OCI-LY7 (cell line): ENCODE measurements around the gene GON4L. TPM values are rescaled to one million over a fixed set of nuclear protein-coding genes. Genes with fewer than 3 reads are reported as not detected.

ENCODE experiments used
- Bru-seq: library from RNA; stranded (reverse); fragments of 400-500 nt; gene quantifications from one replicate; lab custom pipeline; 2021; lab: Mats Ljungman, UMichigan
- BruChase-seq, 2 experiments: library from RNA; stranded (reverse); fragments of 400-500 nt; gene quantifications; one replicate each; lab custom pipeline; 2021; lab: Mats Ljungman, UMichigan
- BruUV-seq: library from RNA; stranded (reverse); fragments of 400-500 nt; replicated peaks from 2 replicates; lab custom pipeline; 2021; lab: Mats Ljungman, UMichigan
- CTCF ChIA-PET: fragments of 300-600 bp; sonication (Branson Sonifier 250); formaldehyde crosslinking; loops from one replicate; lab custom pipeline; 2022; ENCODE audit warnings: antibody characterized with exemption; ENCODE audit not compliant: unreplicated experiment; lab: Charles Lee
- POLR2A ChIA-PET: fragments of 300-600 bp; sonication (Branson Sonifier 250); formaldehyde crosslinking; loops from one replicate; lab custom pipeline; 2022; ENCODE audit warnings: antibody characterized with exemption; lab: Charles Lee
- DNase-seq: peaks from one replicate; pipeline ENCODE4 v3.0.0-alpha.2; 2015; ENCODE audit warnings: low spot score
- H2AFZ ChIP-seq: fragments of 200-600 bp; sonication (generic), shearing (Covaris generic); 2 replicates; pipeline ENCODE4 v1.6.1; 2014; ENCODE audit warnings: mild to moderate bottlenecking, antibody characterized with exemption, low read length, moderate library complexity
- H3K27ac ChIP-seq: fragments of 200-600 bp; sonication (generic); 2 replicates; pipeline ENCODE4 v1.5.1; 2014; ENCODE audit warnings: mixed run types, low read depth, mild to moderate bottlenecking, moderate library complexity, low read length, inconsistent platforms; ENCODE audit not compliant: poor library complexity, severe bottlenecking
- H3K36me3 ChIP-seq: fragments of 200-600 bp; sonication (generic); 2 replicates; pipeline ENCODE4 v1.6.1; 2014; ENCODE audit warnings: mild to moderate bottlenecking, antibody characterized with exemption, low read length, moderate library complexity, mixed read lengths; ENCODE audit not compliant: insufficient read depth
- H3K4me1 ChIP-seq: fragments of 200-600 bp; sonication (generic); 2 replicates; pipeline ENCODE4 v1.5.1; 2014; ENCODE audit warnings: mild to moderate bottlenecking, low read length; ENCODE audit not compliant: insufficient read depth, poor library complexity, severe bottlenecking
- H3K4me2 ChIP-seq: fragments of 200-600 bp; sonication (generic); 2 replicates; pipeline ENCODE4 v1.6.1; 2014; ENCODE audit warnings: mild to moderate bottlenecking, low read length
- H3K4me3 ChIP-seq: fragments of 200-600 bp; sonication (generic); 2 replicates; pipeline ENCODE4 v1.5.1; 2014; ENCODE audit warnings: mild to moderate bottlenecking, low read depth, low read length; ENCODE audit not compliant: poor library complexity, severe bottlenecking
- H3K79me2 ChIP-seq: fragments of 200-600 bp; sonication (generic); 2 replicates; pipeline ENCODE4 v1.6.1; 2016; ENCODE audit warnings: low read depth, mild to moderate bottlenecking, low read length, moderate library complexity, mixed read lengths; ENCODE audit not compliant: insufficient read depth
- H3K9me2 ChIP-seq: fragments of 200-600 bp; sonication (generic); 2 replicates; pipeline ENCODE4 v1.6.1; 2016; ENCODE audit warnings: mild to moderate bottlenecking, low read length, mixed read lengths; ENCODE audit not compliant: insufficient read depth
- H3K9me3 ChIP-seq: fragments of 200-600 bp; sonication (generic); 2 replicates; pipeline ENCODE4 v1.6.1; 2014; ENCODE audit warnings: mild to moderate bottlenecking, mixed run types, low read length, mixed read lengths
- H4K20me1 ChIP-seq: fragments of 200-600 bp; sonication (generic); 2 replicates; pipeline ENCODE4 v1.6.1; 2014; ENCODE audit warnings: mild to moderate bottlenecking, antibody characterized with exemption, low read length, moderate library complexity, mixed read lengths; ENCODE audit not compliant: insufficient read depth
- EZH2phosphoT487 ChIP-seq: fragments of 200-600 bp; sonication (generic); IDR thresholded peaks from 2 replicates; pipeline ENCODE4 v1.6.1; 2018; ENCODE audit warnings: low read depth, borderline replicate concordance, mild to moderate bottlenecking, mixed run types, antibody characterized with exemption, low read length, moderate library complexity, mixed read lengths
- intact Hi-C: fragments of 100-400 bp; cut with micrococcal nuclease; formaldehyde crosslinking; loops from one replicate; pipeline ENCODE4 v1.10.0; 2022; ENCODE audit not compliant: unreplicated experiment
- long read RNA-seq: library from polyadenylated mRNA; stranded (forward); transcript quantifications from one replicate; pipeline ENCODE4 v2.0.0, GENCODE V29; 2022
- total RNA-seq, 2 experiments: library from RNA; depleted of rRNA in 1 of 2; stranded (reverse); fragments of >200 nt in 1 of 2; shearing (Covaris generic) in 1 of 2; gene quantifications; 2 replicates each; pipeline ENCODE4 v1.2.3, GENCODE V29; 2014 to 2022
- TF ChIP-seq, protein P1 (sequence below): fragments of 200-600 bp; sonication (generic); conservative IDR thresholded peaks from 2 replicates; pipeline ENCODE4 v1.5.1; 2014; ENCODE audit warnings: mild to moderate bottlenecking, antibody characterized with exemption, low read length, moderate library complexity, mixed read lengths

GON4L gene, protein sequence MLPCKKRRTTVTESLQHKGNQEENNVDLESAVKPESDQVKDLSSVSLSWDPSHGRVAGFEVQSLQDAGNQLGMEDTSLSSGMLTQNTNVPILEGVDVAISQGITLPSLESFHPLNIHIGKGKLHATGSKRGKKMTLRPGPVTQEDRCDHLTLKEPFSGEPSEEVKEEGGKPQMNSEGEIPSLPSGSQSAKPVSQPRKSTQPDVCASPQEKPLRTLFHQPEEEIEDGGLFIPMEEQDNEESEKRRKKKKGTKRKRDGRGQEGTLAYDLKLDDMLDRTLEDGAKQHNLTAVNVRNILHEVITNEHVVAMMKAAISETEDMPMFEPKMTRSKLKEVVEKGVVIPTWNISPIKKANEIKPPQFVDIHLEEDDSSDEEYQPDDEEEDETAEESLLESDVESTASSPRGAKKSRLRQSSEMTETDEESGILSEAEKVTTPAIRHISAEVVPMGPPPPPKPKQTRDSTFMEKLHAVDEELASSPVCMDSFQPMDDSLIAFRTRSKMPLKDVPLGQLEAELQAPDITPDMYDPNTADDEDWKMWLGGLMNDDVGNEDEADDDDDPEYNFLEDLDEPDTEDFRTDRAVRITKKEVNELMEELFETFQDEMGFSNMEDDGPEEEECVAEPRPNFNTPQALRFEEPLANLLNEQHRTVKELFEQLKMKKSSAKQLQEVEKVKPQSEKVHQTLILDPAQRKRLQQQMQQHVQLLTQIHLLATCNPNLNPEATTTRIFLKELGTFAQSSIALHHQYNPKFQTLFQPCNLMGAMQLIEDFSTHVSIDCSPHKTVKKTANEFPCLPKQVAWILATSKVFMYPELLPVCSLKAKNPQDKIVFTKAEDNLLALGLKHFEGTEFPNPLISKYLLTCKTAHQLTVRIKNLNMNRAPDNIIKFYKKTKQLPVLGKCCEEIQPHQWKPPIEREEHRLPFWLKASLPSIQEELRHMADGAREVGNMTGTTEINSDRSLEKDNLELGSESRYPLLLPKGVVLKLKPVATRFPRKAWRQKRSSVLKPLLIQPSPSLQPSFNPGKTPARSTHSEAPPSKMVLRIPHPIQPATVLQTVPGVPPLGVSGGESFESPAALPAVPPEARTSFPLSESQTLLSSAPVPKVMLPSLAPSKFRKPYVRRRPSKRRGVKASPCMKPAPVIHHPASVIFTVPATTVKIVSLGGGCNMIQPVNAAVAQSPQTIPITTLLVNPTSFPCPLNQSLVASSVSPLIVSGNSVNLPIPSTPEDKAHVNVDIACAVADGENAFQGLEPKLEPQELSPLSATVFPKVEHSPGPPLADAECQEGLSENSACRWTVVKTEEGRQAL (N-terminal part only)
- total RNA-seq (2014; rRNA removed; shearing (Covaris generic)) (44.9 and 46.0 TPM in 2 replicates), total RNA-seq (2022) (78.0 and 80.0 TPM in 2 replicates), Bru-seq, nascent RNA (percentile 75 among the genes with signal in this experiment), BruChase-seq, experiment 1, labeled RNA remaining after a 6-hour chase (percentile 81 among the genes with signal in this experiment), BruChase-seq, experiment 2, labeled RNA remaining after a 2-hour chase (percentile 78 among the genes with signal in this experiment)
- long read RNA-seq, full-length matches to known transcripts = 4 of 38 reads
- long read RNA-seq, partial matches to known transcripts = 16 of 38 reads
- long read RNA-seq, other reads (novel, unspliced or antisense) = 18 of 38 reads

GRCh38 chr1:155856975-155857930 is at the start of gene GON4L:
GON4L (minus strand) TSS chr1:155857214; CDS start chr1:155853780, 3,434 bp downstream.
- Histone ChIP-seq H3K4me1 (peaks cover 43% of the 10 kb centered on the region), H3K4me3 (peak within 1 kb of the TSS; percentile 79), H3K4me2 (peak within 1 kb of the TSS; percentile 85), H2AFZ (peak within 1 kb of the TSS; percentile 75; the same call in 1 of the 2 replicates), H4K20me1 (no peaks in the 10 kb centered on the region), H3K36me3 (peaks cover 46% of the 10 kb centered on the region), H3K9me2 (no peaks in the 10 kb centered on the region), H3K9me3 (no peaks in the 10 kb centered on the region), H3K79me2 (peaks cover 65% of the 10 kb centered on the region), H3K27ac (peak within 1 kb of the TSS; percentile 89)
- no peak for TF ChIP-seq EZH2phosphoT487
- intact Hi-C loops = no loop called here
- POLR2A ChIA-PET = interaction anchor here (0.5 to 6.2 kb wide), 13 partner anchors 9 to 751 kb away, joined by 3 to 42 read pairs (median 4); no protein-coding TSS in a partner anchor
- BruUV-seq = no TSS peak
- DNase-seq = peak; percentile 96
- CTCF ChIA-PET = interaction anchor here (0.8 to 1.5 kb wide), 2 partner anchors 25 to 87 kb away, joined by 3 to 4 read pairs; no protein-coding TSS in a partner anchor

DNA sequence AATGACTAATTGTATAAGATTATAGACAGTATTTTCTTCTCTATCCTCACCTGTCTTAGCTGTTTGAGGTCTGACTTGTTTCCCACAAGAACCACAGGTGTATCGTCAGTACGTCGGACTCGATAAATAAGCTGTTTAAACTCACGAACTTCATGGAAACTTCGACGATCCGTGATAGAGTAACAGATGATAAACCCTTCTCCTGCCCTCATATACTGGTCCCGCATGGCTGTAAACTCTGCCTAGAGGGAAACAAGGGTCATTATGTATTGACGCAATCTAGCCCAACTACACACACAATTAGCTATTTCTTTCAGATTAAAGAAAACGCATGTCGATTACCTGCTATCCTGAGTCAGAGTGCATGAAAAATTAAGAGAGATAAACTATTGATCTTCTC is 47.2 kb upstream of the GON4L start:
- H3K27ac ChIP-seq = no peak overlapping the region
- BruUV-seq = no TSS peak
- H3K36me3 ChIP-seq = peaks cover 90% of the 10 kb centered on the region
- intact Hi-C loops = no loop called here
- ChIA-PET CTCF (interaction anchor here (0.6 kb wide), 1 partner anchor 18 kb away, joined by 5 read pairs; no protein-coding TSS in a partner anchor), POLR2A (interaction anchor here (0.6 to 1.8 kb wide), 4 partner anchors 15 to 76 kb away, joined by 3 to 7 read pairs (median 5); no protein-coding TSS in a partner anchor)
- H3K4me3 ChIP-seq = no peak overlapping the region
- H3K9me2 ChIP-seq = no peaks in the 10 kb centered on the region
- no peaks in the 10 kb centered on the region for H3K79me2 ChIP-seq
- H4K20me1 ChIP-seq = no peaks in the 10 kb centered on the region
- no peak overlapping the region for H2AFZ ChIP-seq
- no peak for DNase-seq
- peaks cover 5% of the 10 kb centered on the region for H3K4me1 ChIP-seq
- TF ChIP-seq EZH2phosphoT487 = no peak
- TF ChIP-seq, protein P1, sequence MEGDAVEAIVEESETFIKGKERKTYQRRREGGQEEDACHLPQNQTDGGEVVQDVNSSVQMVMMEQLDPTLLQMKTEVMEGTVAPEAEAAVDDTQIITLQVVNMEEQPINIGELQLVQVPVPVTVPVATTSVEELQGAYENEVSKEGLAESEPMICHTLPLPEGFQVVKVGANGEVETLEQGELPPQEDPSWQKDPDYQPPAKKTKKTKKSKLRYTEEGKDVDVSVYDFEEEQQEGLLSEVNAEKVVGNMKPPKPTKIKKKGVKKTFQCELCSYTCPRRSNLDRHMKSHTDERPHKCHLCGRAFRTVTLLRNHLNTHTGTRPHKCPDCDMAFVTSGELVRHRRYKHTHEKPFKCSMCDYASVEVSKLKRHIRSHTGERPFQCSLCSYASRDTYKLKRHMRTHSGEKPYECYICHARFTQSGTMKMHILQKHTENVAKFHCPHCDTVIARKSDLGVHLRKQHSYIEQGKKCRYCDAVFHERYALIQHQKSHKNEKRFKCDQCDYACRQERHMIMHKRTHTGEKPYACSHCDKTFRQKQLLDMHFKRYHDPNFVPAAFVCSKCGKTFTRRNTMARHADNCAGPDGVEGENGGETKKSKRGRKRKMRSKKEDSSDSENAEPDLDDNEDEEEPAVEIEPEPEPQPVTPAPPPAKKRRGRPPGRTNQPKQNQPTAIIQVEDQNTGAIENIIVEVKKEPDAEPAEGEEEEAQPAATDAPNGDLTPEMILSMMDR = no peak
- no peaks in the 10 kb centered on the region for H3K9me3 ChIP-seq
- H3K4me2 ChIP-seq = no peak overlapping the region
